SJCRH30 (cell line): ENCODE data around the gene ENTHD1. TPM values are rescaled to one million over a fixed set of nuclear protein-coding genes. Genes with fewer than 3 reads are reported as not detected.

Experiments used
- DNase-seq, 2 experiments: peaks; one replicate each; pipeline ENCODE4 v3.0.0-alpha.2; 2015 to 2020
- H3K27ac ChIP-seq: fragments of 250-450 bp; sonication (Bioruptor Pico); 2 replicates; pipeline ENCODE4 v1.5.1; 2020; ENCODE audit warnings: mild to moderate bottlenecking, moderate library complexity
- H3K27me3 ChIP-seq: fragments of 250-450 bp; sonication (Bioruptor Pico); 2 replicates; pipeline ENCODE4 v1.5.1; 2020; ENCODE audit warnings: mild to moderate bottlenecking, moderate library complexity
- H3K36me3 ChIP-seq: fragments of 250-450 bp; sonication (Bioruptor Pico); 2 replicates; pipeline ENCODE4 v1.5.1; 2020; ENCODE audit warnings: mild to moderate bottlenecking, moderate library complexity
- H3K4me1 ChIP-seq: fragments of 250-450 bp; sonication (Bioruptor Pico); 2 replicates; pipeline ENCODE4 v1.5.1; 2020; ENCODE audit warnings: mild to moderate bottlenecking, moderate library complexity
- H3K4me3 ChIP-seq: fragments of 250-450 bp; sonication (Bioruptor Pico); 2 replicates; pipeline ENCODE4 v1.5.1; 2020; ENCODE audit warnings: mild to moderate bottlenecking, moderate library complexity
- H3K9me3 ChIP-seq: fragments of 250-450 bp; sonication (Bioruptor Pico); replicated peaks from 2 replicates; pipeline ENCODE4 v1.5.1; 2020; ENCODE audit warnings: mild to moderate bottlenecking, moderate library complexity
- total RNA-seq: library from RNA; depleted of rRNA; stranded (reverse); fragments of >200 nt; shearing (Covaris generic); gene quantifications from 2 replicates; pipeline ENCODE4 v1.2.3, GENCODE V29; 2014

ENTHD1 gene
- total RNA-seq, 1 experiment from 2014 or later, result not detected

DNA sequence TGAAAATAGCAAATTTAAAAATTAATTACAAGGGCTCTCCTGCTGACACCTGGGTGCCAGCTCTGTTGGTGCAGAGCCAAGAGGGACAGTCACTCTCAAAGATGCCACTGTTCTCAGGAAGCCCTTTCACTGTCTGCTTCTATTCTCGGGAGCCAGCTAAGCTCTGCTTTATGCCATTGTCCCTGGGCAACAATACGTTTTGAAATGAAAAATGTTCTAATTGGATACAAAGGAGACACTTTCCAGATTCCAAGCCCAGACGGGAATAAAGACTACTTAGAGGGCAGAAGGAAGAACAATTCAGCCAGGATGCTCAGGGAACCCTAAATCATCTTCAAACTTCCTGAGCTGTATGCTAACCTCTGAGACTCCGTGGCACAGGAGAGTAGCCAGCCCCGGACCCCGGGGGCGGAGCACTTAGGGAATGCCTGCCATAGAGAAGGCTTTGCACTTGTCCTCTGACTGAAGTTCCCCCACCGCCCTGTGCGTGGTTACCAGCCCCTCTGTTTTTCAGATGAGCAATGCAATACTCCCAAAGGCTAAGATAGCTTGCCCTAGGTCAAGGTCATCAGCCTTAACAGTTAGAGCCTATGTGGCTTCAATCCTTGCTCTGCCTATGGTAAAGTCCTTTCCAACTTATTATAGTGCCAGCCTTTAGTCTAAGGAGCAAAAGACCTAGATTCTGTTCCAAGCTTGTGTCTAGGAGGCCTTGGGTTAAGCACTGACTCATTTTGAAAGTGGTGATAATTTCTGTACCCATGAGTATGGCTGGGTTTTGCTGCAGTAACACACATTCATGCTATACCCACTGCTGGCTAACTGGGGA, 172.1 kb downstream of the ENTHD1 start:
- DNase-seq, result no peak
- no peaks in the 10 kb centered on the region for H3K36me3 ChIP-seq
- H3K27me3 ChIP-seq, result no peaks in the 10 kb centered on the region

GRCh38 chr22:39719559-39720450, 173.8 kb downstream of the ENTHD1 start:
- Histone ChIP-seq H3K27me3 (no peaks in the 10 kb centered on the region), H3K9me3 (no peaks in the 10 kb centered on the region), H3K4me1 (no peaks in the 10 kb centered on the region), H3K4me3 (no peak overlapping the region), H3K36me3 (no peaks in the 10 kb centered on the region), H3K27ac (no peak overlapping the region)
- DNase-seq, result no peak

More for the DNA sequence above, 172.1 kb downstream of the ENTHD1 start:
- Histone ChIP-seq H3K9me3 (no peaks in the 10 kb centered on the region), H3K4me3 (no peak overlapping the region), H3K27ac (no peak overlapping the region), H3K4me1 (no peaks in the 10 kb centered on the region)

DNA sequence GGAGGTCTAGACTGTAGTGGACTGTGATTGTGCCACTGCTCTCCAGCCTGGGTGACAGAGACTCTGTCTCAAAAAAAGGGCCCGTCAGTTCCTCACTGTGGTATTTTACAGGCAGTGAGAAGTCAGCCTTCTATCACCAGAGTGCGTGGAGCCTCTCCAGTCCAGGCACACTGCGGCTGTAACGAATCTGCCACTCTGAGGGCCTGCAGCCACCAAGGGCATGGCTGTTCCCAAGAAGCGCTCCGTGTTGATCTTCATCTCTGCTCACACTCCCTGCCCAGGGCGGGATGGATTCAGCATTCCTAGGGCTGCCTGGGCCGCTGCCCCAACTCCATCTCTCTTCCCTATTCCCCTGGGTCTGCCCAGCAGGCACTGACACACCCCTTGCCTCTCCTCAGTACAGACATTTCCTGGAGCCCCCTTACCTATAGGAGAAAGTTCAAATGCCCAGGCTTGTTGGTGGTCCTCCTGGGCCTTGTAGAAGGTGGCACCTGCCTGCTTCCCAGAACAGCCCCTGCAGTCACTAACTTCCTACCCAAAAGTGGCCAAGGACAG, 174.6 kb downstream of the ENTHD1 start:
- no peak overlapping the region for H3K4me3 ChIP-seq
- H3K9me3 ChIP-seq, result no peaks in the 10 kb centered on the region
- H3K36me3 ChIP-seq, result no peaks in the 10 kb centered on the region
- no peaks in the 10 kb centered on the region for H3K4me1 ChIP-seq
- H3K27ac ChIP-seq, result no peak overlapping the region
- no peaks in the 10 kb centered on the region for H3K27me3 ChIP-seq
- DNase-seq, result no peak

DNA sequence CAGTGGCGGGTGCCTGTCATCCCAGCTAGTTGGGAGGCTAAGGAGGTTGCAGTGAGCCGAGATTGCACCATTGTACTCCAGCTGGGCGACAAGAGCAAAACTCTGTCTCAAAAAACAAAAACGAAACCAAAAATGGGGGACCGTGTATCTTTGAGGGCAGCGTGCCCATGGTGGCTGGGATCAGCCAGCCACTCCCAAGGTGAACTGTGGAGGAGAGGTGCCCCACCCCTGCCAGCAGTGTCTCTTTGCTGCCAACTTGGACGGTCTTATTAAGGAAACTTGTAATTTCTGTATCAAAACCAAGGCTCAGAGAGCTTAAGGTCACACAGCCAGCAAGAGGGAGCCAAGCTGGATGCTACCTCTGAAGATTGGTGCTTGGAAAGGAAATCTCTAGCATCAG, 175.4 kb downstream of the ENTHD1 start:
- no peaks in the 10 kb centered on the region for H3K36me3 ChIP-seq
- DNase-seq, result no peak
- H3K27ac ChIP-seq, result no peak overlapping the region
- H3K27me3 ChIP-seq, result no peaks in the 10 kb centered on the region
- no peaks in the 10 kb centered on the region for H3K9me3 ChIP-seq
- no peaks in the 10 kb centered on the region for H3K4me1 ChIP-seq
- no peak overlapping the region for H3K4me3 ChIP-seq

DNA sequence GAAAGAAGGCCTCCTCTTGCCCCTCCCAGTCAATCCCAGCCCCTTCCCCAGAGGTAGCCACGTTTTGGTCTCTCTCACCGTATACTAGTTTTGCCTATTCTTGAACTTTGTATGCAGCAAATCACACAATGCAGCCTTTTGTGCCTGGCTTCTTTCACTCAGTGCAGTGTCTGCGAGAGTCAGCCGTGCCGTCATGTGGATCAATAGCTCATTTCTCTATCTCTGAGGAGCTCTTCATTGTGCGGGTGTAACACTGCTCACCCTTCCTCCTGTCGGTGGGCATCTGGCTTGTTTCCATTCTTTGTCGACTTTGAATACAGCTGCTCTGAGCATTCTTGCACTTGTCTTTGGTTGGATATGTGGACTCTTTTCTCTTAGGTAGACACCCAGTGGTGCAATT, 176.5 kb downstream of the ENTHD1 start:
- Histone ChIP-seq H3K4me3 (no peak overlapping the region), H3K4me1 (no peaks in the 10 kb centered on the region), H3K27ac (no peak overlapping the region), H3K36me3 (no peaks in the 10 kb centered on the region), H3K9me3 (no peaks in the 10 kb centered on the region), H3K27me3 (no peaks in the 10 kb centered on the region)
- no peak for DNase-seq

DNA sequence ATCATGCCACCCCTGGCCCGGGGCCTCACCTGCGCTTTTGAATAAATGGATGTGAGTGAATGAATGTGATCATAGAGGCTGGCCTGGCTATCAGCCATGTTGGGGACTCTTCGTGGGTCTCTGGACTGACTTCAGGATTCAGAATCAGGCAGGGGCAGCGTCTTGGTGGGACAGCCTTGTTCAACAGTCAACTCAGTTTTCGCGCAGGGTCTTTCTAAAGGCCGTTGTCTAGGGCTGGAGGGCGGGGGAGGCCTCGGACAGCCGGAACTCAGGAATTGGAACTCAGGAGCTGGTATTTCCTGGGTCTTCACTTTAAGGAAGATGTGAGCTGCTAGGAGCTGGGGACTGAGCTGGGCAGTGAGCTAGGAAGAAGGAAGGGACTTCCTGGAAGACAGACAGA, 177.0 kb downstream of the ENTHD1 start:
- no peaks in the 10 kb centered on the region for H3K4me1 ChIP-seq
- H3K27ac ChIP-seq, result no peak overlapping the region
- DNase-seq, result no peak
- H3K36me3 ChIP-seq, result no peaks in the 10 kb centered on the region
- no peaks in the 10 kb centered on the region for H3K27me3 ChIP-seq
- no peak overlapping the region for H3K4me3 ChIP-seq
- H3K9me3 ChIP-seq, result no peaks in the 10 kb centered on the region

DNA sequence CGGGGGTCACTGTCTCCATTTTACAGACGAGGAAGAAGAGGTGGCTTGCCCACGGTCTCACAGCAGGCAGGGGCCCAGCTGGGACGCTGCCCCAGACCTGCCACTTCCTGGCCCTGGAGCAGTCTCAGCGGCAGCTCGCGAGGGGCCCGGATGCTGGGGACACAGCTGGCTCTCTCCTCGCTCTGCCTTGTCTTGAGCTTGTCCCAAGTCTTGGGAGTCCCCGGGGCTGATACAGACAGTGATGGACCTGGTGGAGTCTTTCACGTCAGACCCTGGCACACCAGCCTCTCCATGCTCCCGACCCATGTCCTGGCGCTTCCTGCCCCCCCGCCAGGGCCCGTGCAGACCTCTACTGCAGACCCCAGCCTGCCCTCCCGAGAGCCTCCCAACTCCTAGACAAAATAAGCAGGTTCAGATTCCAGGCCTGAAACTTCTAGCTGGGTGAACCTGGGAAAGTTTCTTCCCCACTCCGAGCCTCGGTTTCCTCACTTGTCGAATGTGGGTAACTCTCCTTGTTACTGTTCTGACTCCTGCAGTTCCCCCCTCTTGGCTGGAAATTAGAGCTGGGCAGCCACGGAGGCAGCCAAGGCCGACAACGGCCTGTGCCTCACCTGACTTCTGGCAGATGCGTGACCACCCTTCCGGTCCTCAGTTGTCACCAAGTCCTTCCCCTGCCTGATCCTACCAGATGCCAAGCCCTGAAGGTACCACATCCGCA, 177.6 kb downstream of the ENTHD1 start:
- no peak overlapping the region for H3K27ac ChIP-seq
- H3K36me3 ChIP-seq, result no peaks in the 10 kb centered on the region
- no peak overlapping the region for H3K4me3 ChIP-seq
- H3K9me3 ChIP-seq, result no peaks in the 10 kb centered on the region
- H3K4me1 ChIP-seq, result peaks cover 2% of the 10 kb centered on the region; the same call in 1 of the 2 replicates
- no peaks in the 10 kb centered on the region for H3K27me3 ChIP-seq
- no peak for DNase-seq

- H3K27me3 ChIP-seq, result no peaks in the 10 kb centered on the region
Observed at GRCh38 chr22:39714321-39714720, 179.2 kb downstream of the ENTHD1 start.

GRCh38 chr22:39713799-39714290, 179.7 kb downstream of the ENTHD1 start:
- Histone ChIP-seq H3K27ac (no peak overlapping the region), H3K4me3 (no peak overlapping the region), H3K27me3 (no peaks in the 10 kb centered on the region), H3K9me3 (no peaks in the 10 kb centered on the region), H3K4me1 (peaks cover 6% of the 10 kb centered on the region; the same call in 1 of the 2 replicates), H3K36me3 (no peaks in the 10 kb centered on the region)
- DNase-seq, result no peak

More at GRCh38 chr22:39714321-39714720, 179.2 kb downstream of the ENTHD1 start:
- H3K27ac ChIP-seq, result no peak overlapping the region
- DNase-seq, result no peak
- peaks cover 6% of the 10 kb centered on the region; the same call in 1 of the 2 replicates for H3K4me1 ChIP-seq
- no peak overlapping the region for H3K4me3 ChIP-seq
- no peaks in the 10 kb centered on the region for H3K36me3 ChIP-seq
- no peaks in the 10 kb centered on the region for H3K9me3 ChIP-seq

DNA sequence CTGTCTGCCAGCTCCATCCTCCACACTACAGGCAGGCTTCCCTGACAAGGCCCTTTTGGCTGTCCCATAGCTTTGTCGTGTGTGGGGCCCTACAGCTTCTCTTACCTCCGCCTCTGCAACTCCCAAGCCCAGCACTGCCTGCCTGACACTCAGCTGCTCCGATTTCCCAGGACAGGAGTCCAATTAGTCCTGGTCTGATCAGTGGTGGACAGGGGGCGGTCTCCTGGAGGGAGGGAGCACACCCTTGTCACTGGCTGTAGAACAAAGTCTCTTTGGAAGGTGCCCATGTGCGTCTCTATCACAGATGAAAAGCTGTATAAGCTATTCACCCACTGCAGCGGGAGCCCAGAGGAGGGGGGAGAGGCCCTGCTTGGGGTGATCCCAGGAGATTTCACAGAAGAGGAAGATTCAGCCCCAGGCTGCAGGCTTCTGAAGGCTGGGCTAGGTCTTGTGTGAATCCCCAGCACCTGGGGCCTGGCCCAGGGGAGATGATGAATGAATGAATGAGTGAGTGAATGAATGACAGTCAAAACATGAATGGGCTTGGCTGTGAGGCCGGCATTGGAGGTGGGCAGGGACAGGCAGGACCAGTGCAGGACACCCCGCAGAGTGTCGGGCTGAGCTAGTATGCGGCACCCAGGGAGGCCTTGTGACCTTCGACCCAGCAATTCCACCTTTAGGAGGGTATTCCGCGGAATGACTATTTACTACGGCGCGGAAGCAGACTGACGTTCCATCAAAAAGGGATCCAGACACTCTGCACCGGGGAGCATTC, 180.6 kb downstream of the ENTHD1 start:
- Histone ChIP-seq H3K27me3 (no peaks in the 10 kb centered on the region), H3K4me1 (peaks cover 6% of the 10 kb centered on the region; the same call in 1 of the 2 replicates), H3K27ac (no peak overlapping the region), H3K4me3 (no peak overlapping the region), H3K9me3 (no peaks in the 10 kb centered on the region), H3K36me3 (no peaks in the 10 kb centered on the region)
- DNase-seq, result peak; percentile 12 to 37

GRCh38 chr22:39712081-39712480, 181.5 kb downstream of the ENTHD1 start:
- no peak overlapping the region for H3K27ac ChIP-seq
- H3K36me3 ChIP-seq, result no peaks in the 10 kb centered on the region
- no peaks in the 10 kb centered on the region for H3K27me3 ChIP-seq
- no peaks in the 10 kb centered on the region for H3K9me3 ChIP-seq
- no peak for DNase-seq
- no peak overlapping the region for H3K4me3 ChIP-seq
- peaks cover 6% of the 10 kb centered on the region; the same call in 1 of the 2 replicates for H3K4me1 ChIP-seq

GRCh38 chr22:39710380-39711150, 183.0 kb downstream of the ENTHD1 start:
- H3K9me3 ChIP-seq, result no peaks in the 10 kb centered on the region
- no peaks in the 10 kb centered on the region for H3K36me3 ChIP-seq
- H3K4me3 ChIP-seq, result no peak overlapping the region
- no peak overlapping the region for H3K27ac ChIP-seq
- peaks cover 6% of the 10 kb centered on the region; the same call in 1 of the 2 replicates for H3K4me1 ChIP-seq
- H3K27me3 ChIP-seq, result no peaks in the 10 kb centered on the region
- DNase-seq, result peak; percentile 30 to 48

DNA sequence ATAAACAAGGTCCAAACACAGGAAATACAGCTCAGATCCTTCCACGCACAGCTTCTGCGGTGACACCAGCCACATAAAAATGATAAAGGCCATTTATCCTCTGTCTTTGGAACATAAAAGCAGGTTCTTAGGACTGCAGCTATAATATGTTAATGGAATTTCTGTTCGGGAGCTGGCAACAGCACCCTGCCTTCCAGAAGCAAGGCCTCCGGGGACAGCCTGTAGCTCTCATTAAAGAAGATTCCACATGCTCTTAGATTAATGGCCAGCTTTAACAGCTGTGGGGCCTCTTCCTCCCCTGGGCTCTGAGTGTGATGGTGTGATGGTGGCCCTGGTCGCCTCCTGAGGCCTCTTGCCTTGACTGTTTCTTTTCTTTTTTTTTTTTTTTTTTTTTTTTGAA, 185.7 kb downstream of the ENTHD1 start:
- H3K9me3 ChIP-seq, result no peaks in the 10 kb centered on the region
- no peak overlapping the region for H3K27ac ChIP-seq
- no peaks in the 10 kb centered on the region for H3K36me3 ChIP-seq
- no peak overlapping the region for H3K4me3 ChIP-seq
- DNase-seq, result no peak
- H3K4me1 ChIP-seq, result peaks cover 18% of the 10 kb centered on the region; the same call in 1 of the 2 replicates
- H3K27me3 ChIP-seq, result no peaks in the 10 kb centered on the region
